OCI-M2 (cell line): ENCODE measurements around the gene SHH.
"Not testable (repeated sequence)": the region's sequence is repeated elsewhere in the genome, so short reads cannot be mapped to it uniquely, and the experiment has no call there.

Source experiments
- DNase-seq: peaks from one replicate; lab custom pipeline; 2025; ENCODE audit not compliant: unreplicated experiment; lab: John Stamatoyannopoulos, UW

SHH gene

DNA sequence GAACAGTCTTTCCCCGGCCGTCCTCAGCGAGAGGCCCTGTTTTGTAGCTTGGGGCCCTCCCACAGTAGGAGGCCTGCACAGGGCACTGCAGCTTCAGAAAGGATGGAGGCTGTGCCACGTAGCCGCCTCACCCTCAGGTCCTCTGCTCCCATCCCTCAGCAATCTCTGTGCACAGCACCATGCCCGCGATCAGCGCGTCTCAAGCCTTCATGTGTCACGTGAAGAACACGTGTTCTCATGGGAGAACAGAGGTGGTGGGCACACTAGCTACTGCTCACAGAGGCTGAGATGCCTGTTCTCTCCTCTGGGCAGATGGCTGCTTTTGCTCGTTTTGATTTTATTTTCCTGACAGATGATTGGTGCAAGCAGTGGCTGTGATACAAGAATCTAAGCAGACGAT lies 8.5 kb upstream of the SHH start:
- no peak for DNase-seq

DNA sequence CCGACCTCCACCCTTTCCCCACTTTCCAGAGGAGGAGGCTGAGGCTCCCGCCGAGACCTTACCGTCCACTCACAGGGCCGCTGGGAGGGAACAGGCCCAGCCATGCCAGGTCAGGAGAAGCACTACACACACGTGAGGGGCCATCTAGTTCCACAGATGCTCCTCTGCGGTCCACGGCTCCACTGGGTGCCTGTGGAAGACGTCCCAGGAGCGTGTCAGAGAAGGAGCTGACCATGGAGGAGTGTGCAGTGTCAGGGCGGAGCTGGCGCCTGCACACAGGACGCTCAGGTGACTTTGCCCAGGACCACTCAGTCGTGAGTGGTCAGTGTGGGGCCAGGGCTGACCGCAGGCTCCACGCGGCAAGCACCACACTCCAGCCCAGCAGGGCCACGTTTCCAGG lies 8.0 kb upstream of the SHH start:
- no peak for DNase-seq

DNA sequence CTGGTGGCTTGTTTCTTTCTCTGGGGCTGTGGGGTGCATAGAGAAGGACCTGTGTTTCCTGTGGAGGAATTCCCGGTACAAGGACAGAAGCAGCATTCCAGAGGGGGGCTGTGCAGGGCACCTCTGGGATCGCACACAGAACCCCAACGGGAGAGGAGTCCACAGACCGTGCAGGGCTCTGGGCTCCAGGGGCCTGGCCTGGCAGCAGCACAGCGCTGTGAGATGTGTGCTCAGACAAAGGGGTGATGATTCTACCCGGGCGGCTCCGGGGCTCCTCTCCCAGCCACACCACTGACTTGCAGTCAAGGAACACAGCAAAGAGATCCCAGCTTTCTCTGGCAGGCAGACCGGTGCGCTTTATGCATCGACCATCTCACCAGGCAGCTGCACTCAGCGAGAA lies 6.9 kb upstream of the SHH start:
- DNase-seq: no peak

DNA sequence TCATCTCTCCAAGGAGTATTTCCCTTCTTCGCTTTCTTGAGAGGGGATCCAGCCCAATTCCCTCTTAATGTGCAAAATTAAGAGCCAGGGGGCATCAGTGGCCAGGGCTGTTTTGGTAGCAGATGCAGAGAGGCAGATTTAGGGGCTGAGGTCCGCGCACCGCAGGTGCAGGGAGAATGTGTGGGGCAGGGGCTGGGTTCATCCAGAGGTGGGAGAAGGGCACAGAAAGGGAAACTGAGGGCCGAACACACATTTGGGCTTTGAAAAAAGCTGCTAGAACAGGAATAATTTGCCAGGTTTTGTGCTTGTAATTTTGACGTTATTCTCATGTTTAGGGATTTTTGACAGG lies 6.5 kb upstream of the SHH start:
- no peak for DNase-seq

DNA sequence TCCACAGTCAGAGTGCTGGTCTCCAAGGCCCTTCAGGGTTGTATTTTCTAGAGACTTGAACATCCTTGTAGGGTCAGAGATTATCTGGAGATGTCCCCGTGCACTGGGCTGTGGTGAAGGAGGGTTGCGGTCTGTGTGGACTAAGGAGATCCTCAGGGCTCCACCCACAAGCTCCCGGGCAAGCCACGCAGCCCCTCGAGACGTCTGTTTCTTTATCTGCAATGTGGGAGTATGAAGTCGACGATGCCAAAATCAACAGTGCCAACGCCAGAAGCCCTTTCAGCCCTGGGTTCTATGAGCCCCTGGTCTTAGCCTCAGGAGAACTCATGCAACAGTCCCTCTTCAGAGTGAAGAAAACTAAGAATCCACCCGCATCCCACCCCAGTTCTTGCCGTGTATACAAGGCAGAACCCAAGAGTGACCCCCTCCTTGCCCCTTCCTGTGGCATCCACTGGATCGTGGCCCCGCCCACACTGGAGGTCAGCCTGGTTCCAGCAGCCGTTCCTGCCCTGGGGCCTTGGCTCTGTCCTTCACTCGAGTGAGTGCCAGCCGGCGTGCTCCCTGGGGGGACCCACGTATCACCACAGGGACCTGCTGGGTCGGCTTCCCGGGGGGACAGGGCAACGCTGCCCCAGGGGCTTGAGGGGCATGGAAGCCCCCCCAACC lies 6.0 kb upstream of the SHH start:
- no peak for DNase-seq

DNA sequence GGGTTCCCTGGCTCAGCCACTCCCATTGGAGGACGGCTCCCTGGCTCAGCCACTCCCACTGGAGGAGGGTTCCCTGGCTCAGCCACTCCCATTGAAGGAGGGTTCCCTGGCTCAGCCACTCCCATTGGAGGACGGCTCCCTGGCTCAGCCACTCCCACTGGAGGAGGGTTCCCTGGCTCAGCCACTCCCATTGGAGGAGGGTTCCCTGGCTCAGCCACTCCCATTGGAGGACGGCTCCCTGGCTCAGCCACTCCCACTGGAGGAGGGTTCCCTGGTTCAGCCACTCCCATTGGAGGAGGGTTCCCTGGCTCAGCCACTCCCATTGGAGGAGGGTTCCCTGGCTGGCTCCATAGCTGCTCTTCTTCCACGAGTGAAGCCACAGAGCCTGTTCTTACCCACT lies 5.3 kb upstream of the SHH start:
- DNase-seq: not testable (repeated sequence)

DNA sequence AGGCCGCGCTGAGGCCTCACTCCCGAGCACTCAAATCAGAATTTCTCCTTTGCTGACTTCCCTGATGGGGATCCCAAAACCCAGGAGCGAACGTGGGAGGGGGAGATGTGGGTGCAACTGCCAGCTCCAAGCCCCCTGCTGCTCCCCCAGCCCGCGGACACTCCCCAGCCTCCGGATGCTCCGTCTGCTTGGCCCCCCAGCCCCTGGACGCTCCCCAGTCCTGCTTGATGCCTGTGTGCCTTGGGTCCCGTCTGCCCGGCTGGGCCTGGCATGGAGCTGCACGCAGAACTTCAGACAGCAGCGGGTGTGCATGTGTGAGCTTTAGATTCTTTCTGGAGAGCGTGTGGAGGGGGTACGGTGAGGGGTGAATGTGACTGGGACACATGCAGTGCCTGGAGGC lies 4.7 kb upstream of the SHH start:
- no peak for DNase-seq

DNA sequence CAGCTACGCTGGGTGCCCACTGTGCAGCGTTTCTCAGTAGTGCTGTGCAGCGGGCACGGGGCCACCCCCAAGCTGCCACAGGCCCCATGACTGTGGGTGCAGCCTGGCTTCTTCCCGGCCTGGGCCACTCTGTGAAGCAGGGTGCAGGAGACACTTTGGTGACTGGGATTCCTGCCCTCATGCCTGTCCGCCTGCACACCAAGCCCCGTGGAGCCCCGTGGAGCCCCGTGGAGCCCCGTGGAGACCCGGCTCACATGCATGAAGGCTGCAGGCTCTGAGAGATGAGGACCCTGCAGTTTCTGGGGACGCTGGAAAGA lies 3.9 kb upstream of the SHH start:
- no peak for DNase-seq

DNA sequence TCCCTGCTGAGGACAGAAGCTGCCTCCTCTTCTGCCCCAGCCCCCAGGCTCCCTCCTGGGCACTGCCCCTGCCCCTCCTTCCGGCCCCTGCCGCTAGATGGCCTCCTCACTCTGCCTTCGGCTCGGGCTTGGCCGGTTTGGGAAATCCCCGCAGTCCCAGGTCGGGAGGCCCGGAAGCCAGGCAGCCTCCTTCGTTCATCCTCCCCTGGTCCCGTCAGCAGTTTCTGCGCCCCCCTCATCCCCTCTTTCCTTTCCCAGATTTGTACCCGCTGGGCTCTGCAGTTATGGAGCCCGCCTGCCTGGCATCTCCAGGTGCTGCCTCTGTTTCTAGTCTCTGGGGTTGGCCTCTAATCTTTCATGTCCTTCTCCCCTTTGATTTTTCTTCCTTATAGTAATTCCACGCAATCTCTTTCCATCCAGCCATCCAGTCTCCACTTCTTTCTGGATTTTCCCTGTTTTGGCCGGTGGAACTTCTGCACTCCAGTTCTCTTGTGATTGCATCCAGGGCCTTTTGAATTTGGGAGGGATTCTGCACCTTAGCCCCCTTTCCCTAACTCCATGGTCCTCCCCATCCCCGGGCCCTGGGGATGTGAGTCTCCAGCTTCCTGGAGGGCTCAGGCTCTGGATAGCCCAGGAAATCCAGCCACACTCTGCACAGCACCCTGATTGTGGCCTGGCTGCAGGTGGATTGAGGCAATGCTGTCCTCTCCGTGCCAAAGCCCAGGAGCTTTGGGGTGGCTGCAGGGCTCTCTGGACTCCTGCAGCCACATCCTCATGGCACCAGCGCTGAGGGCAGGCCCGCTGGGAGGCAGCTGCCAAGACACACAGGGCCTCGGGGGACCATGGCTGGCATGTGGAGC lies 3.3 kb upstream of the SHH start:
- DNase-seq: no peak

DNA sequence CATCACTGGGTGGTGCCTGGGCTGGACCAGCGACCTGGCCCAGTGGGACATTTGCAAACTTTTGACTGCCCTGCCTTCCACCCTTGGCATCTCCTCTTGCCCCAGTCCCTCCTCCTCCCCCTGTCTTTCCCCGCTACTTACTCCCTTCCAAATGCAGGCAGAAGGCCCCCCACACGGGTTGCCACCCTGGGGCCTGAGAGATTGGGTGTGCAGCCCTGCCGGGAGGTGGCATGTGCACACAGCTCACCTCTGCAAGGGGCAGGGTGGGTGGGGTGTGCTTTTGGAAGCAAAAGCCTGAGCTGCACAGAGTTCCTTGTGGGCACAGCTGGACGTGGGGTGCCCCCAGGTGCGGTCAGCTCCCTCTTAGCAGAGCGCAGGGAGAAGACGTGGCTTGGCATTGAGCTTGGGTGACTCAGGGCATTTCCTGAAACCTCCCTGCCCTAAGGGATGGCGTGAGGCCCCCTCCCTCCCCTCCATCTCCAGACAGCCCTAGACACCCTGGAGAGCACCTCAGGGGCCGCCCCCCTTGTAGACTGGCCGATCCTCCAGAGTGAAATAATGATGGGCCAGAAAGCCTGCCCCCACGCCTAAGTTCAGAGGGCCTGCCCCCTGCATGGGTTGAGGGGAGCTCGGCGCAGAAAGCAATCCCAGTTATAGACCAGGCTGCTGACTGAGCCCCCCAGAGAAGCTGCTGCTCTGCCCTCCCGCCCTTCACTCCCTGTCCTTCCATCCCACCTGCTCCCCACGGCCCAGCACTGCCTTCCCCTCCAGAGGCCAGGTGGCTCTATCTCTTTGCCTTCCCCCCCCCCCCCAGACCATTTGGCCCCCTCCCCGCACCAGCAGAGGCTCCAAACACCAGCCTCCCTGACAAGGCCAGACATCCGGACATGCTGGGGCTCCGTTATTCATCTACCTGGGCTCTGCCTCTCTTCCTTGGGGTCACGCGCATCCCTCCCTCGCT lies 2.3 kb upstream of the SHH start:
- DNase-seq: no peak

DNA sequence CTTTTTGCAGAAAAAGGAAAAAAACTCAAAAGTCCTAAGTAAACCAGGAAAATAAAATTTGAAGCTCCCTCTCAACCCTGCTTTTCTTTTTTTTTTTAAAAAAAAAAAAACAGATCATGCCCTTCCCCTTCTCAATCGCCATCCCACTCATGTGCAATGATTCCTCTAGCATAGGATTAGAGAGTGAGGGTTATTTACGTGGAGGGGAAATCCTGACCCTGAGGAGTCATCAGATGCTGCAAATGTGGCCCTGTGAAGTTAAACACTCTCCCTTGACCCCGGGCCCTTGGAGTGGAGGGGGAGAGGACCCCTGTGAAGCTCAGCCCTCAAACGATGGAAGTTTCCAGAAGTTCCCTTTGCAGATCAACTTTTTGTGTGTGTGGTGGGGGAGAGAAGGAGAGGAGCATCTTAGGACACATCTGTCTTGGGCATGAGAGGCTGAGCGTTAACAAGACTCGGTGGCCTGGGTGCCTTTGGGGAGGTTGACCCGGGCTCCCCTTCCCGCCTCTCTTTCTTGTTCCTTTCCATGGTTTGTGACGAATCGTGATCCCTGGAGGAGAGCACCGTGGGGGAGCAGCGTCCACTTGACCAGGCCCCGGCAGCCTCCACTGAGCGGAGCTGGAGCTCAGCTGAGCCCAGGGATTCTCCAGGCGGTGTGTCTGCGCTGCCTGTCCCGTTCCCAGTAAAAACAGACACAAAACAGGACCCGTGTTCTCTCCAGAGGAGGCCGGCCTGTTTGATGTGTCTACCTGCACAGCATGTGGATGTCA lies 1.5 kb upstream of the SHH start:
- DNase-seq: no peak

DNA sequence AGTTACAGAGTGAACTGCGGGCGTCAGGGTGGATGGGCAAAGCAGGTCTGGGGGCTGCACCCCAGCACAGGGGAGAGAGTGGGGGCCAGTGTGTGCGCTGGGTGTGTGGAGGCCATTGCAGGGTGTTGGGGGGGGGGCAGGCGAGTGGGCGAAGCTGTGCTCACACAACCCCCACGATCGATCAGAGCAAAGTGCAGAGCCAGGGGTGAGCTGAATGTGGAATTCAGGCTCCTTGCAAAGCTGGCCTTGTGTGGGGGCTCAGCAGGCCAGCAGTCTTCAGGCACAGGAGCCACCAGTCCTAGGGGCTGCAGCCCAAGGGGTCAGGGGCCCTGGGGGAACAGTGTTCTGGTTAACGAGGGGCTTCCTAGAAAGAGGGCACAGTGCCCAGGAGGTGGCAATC lies 862 bp upstream of the SHH start:
- DNase-seq: no peak

DNA sequence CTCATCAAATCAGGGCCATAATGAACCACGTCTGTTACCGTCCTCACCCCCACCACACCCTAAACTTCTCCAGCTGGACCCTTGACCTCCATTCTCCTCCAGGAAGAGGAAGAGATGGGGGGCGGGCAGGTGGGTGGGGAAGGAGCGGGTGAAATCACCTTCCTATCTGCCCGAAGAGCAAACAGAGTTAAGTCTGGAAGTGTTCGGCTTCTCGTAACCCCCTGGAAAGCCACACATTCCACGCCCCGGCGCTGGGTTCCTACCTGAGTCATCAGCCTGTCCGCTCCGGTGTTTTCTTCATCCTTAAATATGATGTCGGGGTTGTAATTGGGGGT lies 736 bp downstream of the SHH start:
- no peak for DNase-seq

DNA sequence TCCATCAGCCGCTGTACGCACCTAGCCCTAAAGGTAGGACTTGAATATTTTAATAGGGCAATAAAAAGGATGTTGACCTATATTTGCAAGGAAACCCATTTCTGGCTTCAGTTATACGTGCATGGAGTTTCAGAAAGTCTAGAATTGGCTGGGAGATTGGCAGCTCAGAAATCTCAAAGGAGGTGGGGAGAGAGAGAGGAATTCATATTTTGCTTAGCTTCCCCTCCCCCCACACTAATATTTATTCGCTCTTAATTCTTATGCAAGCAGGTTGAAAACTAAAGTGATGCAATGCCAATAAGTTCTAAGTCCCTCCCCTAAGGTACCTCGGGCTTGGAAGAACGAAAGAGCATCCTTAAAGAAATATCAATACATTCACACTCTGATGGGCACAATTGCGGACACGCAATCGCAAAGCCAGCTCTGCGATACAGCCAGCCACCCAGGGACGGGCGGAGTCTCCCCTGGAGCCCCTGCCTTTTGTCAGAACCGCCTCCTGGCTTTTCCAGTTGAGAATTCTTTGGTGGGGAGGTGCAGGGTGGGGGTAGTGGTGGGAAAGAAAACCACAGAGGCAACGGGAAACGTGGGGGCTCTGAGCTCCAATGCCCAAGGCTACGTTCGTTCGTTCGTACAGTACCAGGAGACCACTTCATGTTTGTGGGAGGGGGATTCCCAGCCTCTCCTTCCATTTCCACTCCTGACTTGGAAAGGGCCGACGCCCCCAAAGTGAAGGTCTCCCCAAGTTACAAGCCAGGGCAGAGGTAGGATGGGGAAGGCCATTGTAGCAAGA lies 1.3 kb downstream of the SHH start:
- no peak for DNase-seq

DNA sequence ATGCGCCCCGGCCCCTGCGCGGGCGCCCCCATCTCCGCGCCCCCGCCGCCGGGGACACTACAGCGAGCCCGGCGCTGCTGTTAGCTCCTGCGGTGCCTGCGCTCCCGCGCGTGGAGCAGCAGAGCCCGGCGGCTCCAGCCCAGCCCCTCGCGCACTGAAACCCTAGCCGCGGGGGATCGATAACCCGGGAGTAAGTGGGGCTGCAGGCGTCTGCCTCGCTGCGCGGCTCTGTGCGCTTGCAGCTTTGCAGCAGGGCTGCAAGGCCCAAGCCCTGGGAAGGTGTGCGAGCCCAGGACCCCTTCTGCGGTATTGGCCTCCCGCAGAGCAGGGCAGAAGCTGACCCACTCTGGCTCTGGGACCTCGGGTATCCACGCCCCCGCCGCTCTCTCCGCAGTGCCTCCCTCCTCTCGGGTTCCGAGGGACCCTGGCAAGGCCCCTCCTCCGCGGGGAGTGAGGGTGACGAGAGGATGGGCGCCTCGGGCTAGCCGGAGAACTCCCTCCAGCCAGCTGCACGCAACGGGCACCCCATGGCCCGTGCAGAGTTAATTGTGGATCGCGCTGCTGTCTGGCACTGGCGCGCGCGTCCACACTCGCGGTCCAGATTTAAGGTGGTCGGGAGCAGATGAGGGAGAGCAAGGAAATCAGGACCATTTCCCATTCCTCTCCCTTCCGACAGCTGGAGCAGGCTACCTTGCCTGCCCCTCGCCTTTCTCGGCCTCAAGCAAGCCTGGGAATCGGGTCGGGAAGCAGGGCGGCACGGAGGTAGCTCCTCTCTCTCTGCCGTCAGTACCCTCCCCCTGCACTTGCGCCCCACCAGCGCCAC lies 2.1 kb downstream of the SHH start:
- no peak for DNase-seq

DNA sequence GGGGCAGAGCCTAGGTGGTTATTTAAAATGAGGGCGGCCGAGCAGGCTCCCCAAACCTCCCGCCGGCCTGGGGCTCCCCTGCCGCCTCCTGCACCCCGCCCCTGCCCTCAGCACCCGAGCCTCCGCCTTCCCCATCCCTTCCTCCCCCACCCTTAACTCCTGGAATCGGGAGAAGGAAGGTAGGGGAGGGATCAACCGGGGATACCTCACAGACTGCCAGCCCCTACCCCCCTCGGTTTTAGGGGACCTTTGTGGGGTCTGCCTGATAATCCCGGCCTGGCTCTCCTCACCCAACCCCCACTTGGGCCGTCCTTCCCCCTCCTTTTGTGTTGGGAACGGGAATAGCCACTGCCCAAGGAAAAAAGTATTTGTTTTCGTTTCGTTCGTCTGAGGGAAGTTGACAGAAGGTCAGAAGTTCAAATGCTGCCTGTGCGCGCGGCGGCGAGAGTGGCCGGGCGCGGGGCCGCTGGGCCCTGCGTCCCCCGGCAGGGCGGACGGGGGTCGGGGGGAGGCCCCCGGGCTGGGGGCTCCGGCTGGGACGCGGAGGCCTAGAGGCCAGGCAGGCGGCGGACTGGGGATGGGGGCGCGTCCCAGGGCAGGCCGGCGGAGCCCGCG lies 2.8 kb downstream of the SHH start:
- no peak for DNase-seq

DNA sequence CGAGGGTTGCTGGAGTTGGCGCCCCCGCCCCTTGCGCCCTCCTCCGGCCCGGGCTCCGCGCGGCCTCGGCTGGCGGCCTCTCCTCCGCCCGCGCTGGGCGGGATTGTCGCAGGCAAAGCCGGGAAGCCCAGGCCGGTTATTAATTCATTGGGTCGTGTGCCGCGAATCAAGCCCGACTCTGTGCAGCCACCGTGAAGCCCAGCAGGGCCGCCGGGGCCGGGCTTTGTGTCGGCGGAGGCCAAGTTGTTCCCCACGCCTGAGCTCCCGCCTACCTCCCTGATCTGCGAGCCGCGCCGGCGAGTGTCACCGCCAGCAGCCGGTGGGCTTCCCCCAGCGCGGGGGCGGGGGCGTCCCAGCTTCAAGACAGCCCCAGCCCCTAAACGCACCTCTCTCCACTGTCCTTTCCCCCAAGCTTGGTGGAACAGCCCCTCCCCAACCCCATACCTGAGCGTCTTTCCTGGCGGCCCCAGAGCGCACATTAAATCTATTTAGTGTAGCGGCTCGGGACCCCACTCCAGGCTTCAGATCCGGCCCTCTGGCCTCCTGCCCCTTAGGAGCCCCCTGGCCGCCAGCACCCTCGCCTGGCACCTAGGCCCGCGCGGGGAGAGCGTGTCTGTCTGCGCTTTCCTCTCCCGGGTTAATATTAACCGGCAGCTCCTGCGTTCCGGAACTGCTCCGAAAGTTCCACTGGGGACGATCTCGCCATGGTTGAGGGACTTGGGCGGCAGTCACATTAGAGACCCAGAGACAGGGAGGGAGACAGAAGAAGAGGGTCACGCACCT lies 3.5 kb downstream of the SHH start:
- DNase-seq: no peak

DNA sequence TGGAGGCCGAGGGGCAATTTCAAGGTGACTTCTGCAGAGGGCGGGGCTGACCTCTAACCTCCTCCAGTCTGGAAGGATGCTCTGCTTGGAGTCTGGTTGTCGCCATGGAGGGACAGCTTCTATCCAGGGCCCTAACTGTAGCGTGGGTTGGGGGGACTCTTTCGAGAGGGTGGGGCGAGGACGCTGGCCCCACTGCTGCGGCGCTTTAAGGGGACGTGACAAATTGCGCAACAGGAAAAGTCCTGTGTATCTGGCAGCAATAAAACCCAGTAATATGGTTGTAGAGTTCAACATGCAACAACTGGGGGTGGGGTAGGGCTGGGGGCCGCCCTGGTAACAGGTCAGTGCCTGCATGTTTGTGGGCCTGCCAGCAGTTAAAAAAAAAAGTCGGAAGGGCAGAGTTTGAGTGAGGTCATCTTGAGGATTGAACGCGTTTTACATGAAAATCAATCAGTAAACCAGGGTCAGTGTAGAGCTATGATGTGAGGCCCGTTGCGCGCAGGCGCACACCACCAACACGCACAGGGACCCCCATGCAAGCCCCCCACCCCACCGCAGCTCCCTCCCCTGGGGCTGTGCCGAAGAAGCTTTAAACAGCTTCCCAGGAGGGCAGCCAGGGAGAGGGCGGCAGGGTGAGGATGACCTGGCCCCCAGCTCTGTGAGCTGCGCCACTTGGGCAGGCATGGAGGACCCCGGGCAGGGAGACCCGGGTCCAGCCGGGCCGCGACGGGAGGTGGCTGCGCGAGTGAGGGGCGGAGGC lies 4.3 kb downstream of the SHH start:
- DNase-seq: no peak
